Measurements from ENCODE around the gene CUBN.

DNA sequence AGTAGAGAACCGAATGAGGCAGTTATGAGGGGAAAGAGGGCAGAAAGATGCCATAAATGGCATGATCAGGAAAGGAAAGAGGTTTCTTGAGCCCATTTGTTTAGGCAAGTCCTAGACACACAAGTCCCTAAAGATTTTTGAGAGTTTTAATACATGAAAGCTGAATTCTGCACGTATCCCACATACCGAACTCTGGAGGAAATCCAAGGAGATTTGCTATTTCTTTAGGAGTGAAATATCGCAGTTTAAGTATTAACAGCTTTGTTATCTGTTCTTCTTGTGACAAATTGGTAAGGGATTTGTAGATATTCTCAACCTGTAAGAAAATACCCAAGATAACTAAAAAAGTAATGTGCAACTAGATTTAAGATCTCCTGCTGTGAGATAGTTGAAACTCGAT, 23.7 kb upstream of the CUBN start:
- TF ChIP-seq ZNF274 (IDR thresholded peaks at IDR 0.05; ENCODE audit: low read depth, low read length) (no peak), SUZ12 (IDR thresholded peaks at IDR 0.05; ENCODE audit: extremely low read depth, insufficient read depth, insufficient read length) (no peak)

All from NT2/D1 (cell line).